ENCODE measurements around the gene SLC39A6. TPM values are rescaled to one million over a fixed set of nuclear protein-coding genes. Genes with fewer than 3 reads are reported as not detected.
A peak's percentile ranks its signal among the peaks of the same experiment; 100 is the strongest.

SLC39A6 gene
- total and polyA plus RNA-seq, 2 of the 13 experiments (the other 11 are each of a cell fraction or from before 2014, with no cell fraction given): 41.7 to 59.2 TPM

DNA sequence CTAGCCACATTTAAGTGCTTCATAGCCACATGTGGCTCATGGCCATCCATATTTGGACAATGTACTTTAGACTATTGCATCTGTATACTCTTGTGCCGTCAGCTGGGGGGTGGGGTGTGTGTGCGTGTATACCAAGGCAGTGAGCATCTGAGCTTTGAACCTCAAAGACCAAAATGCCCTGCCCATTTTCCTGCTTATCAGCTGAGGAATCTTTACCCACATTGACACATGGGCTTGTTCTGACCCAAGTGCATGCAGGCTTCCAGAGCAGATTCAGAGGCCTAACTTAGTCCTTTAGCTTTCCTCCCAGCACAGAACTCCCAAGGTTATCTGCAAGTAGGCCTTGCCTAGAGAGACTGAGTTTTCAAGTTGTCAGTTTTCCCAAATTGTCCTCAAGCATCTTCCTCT, 47.0 kb upstream of the SLC39A6 start (continued):
- TF ChIP-seq GLI4 (CRISPR knock-in tag; IDR thresholded peaks at IDR 0.05; ENCODE audit: borderline replicate concordance) (no peak), ATAD3A (CRISPR knock-in tag; IDR thresholded peaks at IDR 0.05) (no peak), ZNF773 (CRISPR knock-in tag; IDR thresholded peaks at IDR 0.05; ENCODE audit: borderline replicate concordance) (no peak), ZBTB20 (CRISPR knock-in tag; IDR thresholded peaks at IDR 0.05; ENCODE audit: borderline replicate concordance, low read depth) (peak; percentile 86; the same call in 1 of the 2 replicates), ZNF263 (CRISPR knock-in tag; IDR thresholded peaks at IDR 0.05) (no peak), PHF20 (CRISPR knock-in tag; IDR thresholded peaks at IDR 0.05) (no peak), DRAP1 (CRISPR knock-in tag; IDR thresholded peaks at IDR 0.05) (peak; percentile 28; the same call in 1 of the 2 replicates), MIER3 (CRISPR knock-in tag; IDR thresholded peaks at IDR 0.05; ENCODE audit: borderline replicate concordance) (peak; percentile 90; the same call in 1 of the 2 replicates), ZBTB1 (CRISPR knock-in tag; IDR thresholded peaks at IDR 0.05; ENCODE audit: borderline replicate concordance) (no peak), ZNF34 (CRISPR knock-in tag; IDR thresholded peaks at IDR 0.05; ENCODE audit: borderline replicate concordance) (no peak), ZFX (CRISPR knock-in tag; IDR thresholded peaks at IDR 0.05; ENCODE audit: low read depth) (peak; percentile 95), ZNF7 (CRISPR knock-in tag; IDR thresholded peaks at IDR 0.05) (peak; percentile 30; the same call in 1 of the 2 replicates), E2F5 (CRISPR knock-in tag; conservative IDR thresholded peaks at IDR 0.05) (no peak), ZNF570 (CRISPR knock-in tag; IDR thresholded peaks at IDR 0.05; ENCODE audit: borderline replicate concordance) (no peak), HNRNPUL1 (IDR thresholded peaks at IDR 0.05; ENCODE audit: low read depth, low read length) (no peak), ARNT (IDR thresholded peaks at IDR 0.05) (no peak), ZNF547 (CRISPR knock-in tag; IDR thresholded peaks at IDR 0.05) (no peak), MTA1 (CRISPR knock-in tag; IDR thresholded peaks at IDR 0.05; ENCODE audit: borderline replicate concordance) (peak; percentile 55; the same call in 1 of the 2 replicates), BHLHE40 (IDR thresholded peaks at IDR 0.05; ENCODE audit: low read length) (peak; percentile 78), ZNF501 (CRISPR knock-in tag; IDR thresholded peaks at IDR 0.05) (peak; percentile 61; the same call in 1 of the 2 replicates), KDM4B (CRISPR knock-in tag; IDR thresholded peaks at IDR 0.05) (peak; percentile 66; the same call in 1 of the 2 replicates), ISX (CRISPR knock-in tag; conservative IDR thresholded peaks at IDR 0.05) (no peak), JUNB (CRISPR knock-in tag; IDR thresholded peaks at IDR 0.05; ENCODE audit: borderline replicate concordance) (no peak), FOXA3 (CRISPR knock-in tag; IDR thresholded peaks at IDR 0.05) (peak; percentile 91), ZMYM4 (CRISPR knock-in tag; IDR thresholded peaks at IDR 0.05) (peak; percentile 93), ZNF230 (CRISPR knock-in tag; IDR thresholded peaks at IDR 0.05) (peak; percentile 65; the same call in 1 of the 2 replicates), RFXANK (CRISPR knock-in tag; IDR thresholded peaks at IDR 0.05) (no peak), TCF7L2 (IDR thresholded peaks at IDR 0.05; ENCODE audit: low read depth, low read length) (no peak)
- TF ChIP-seq, protein P1, sequence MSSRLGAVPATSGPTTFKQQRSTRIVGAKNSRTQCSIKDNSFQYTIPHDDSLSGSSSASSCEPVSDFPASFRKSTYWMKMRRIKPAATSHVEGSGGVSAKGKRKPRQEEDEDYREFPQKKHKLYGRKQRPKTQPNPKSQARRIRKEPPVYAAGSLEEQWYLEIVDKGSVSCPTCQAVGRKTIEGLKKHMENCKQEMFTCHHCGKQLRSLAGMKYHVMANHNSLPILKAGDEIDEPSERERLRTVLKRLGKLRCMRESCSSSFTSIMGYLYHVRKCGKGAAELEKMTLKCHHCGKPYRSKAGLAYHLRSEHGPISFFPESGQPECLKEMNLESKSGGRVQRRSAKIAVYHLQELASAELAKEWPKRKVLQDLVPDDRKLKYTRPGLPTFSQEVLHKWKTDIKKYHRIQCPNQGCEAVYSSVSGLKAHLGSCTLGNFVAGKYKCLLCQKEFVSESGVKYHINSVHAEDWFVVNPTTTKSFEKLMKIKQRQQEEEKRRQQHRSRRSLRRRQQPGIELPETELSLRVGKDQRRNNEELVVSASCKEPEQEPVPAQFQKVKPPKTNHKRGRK (CRISPR knock-in tag; IDR thresholded peaks at IDR 0.05): no peak
- TF ChIP-seq, protein P2, sequence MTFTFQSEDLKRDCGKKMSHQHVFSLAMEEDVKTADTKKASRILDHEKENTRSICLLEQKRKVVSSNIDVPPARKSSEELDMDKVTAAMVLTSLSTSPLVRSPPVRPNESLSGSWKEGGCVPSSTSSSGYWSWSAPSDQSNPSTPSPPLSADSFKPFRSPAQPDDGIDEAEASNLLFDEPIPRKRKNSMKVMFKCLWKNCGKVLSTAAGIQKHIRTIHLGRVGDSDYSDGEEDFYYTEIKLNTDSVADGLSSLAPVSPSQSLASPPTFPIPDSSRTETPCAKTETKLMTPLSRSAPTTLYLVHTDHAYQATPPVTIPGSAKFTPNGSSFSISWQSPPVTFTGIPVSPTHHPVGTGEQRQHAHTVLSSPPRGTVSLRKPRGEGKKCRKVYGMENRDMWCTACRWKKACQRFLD (CRISPR knock-in tag; IDR thresholded peaks at IDR 0.05; ENCODE audit: borderline replicate concordance): no peak
